NAMALWA (cell line): ENCODE data around the gene ACTR3C.

Source experiments
- DNase-seq: peaks from one replicate; pipeline ENCODE4 v3.0.0-alpha.2; 2015; ENCODE audit warnings: low spot score

Gene ACTR3C

DNA sequence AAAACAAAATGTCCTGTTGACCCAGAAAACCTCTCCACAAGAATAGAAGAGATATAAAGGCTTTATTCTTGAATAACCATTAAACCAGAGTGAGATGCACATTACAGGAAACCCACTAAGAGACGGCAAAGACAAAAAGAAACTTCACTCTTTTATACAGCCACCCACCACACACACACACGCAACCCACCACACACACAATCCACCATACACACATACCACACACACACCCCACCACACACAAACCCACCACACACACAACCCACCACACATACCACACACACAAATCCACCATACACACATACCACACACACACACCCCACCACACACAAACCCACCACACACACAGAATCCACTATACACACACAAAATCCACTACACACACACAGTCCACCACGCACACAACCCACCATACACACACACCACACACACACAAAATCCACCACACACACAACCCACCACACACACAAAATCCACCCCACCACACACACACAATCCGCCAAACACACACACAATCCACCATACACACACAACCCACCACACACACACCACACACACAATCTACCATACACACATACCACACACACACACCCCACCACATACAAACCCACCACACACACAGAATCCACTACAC, 35.8 kb upstream of the ACTR3C start:
- peak; percentile 36 for DNase-seq

DNA sequence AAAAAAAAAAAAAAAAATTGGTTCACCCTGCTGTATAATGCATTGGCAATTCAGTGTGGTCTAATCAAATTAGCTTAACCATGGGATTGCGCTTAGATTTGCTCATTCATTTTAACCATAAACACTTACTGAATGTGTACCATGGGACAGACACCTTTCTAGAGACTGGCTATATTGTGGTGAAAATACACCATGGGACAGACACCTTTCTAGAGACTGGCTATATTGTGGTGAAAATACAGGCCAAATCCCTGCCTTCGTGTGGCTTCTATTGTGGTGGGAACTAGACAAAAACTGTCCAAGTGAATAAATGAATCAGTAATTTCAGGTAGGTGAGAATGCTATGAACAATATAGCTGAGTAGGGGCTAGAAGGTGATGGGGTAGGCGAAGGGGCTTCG, 35.1 kb upstream of the ACTR3C start:
- DNase-seq = peak; percentile 27

DNA sequence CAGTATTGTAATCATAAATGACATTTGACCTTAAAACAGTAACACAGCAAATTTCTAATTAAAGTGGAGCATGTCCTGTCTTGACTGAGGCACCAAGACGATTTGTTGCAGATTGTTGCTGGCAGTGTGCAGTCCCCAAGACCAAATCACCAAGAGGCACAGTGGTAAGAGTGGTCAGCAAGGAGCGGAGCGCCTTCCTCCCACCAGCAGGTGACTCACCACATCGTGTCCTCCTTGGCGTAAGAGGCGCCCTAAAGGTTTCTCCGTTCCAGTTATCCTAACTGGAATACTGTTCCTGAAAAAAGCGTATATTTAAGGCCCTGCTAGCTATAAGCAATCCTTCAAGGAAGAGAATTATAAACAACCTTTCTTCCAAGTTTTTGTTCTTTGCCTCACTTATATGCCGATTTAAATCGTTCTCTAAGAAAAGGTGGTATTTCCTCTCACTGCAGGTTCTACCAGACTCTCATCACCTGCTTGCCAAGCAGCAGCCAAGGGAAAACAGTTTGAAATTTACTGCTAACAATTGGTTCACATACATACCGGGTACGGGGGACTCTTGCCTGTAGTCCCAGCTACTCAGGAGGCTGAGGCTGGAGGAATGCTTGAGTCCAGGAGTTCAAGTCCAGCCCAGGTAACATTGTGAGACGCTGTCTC, 34.6 kb upstream of the ACTR3C start:
- peak; percentile 42 for DNase-seq

DNA sequence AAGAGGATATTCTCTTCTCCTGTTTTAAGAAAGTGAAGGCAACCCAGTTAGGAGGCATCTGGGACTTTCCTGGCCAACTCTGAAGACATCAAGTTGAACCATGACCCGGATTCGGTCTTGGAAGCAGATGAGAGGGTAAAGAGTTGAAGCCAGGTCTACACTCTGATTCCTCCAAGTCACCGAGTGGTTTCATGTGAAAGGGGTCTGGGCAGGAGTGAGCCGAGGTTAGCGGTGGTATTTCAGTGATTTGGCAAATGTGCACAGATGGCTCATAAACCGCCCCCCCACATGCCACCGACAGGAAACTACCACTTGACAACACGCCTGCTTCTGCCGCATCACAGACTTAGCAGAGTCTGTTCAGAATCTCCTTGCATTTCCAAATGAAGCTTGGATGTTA, 33.9 kb upstream of the ACTR3C start:
- peak; percentile 92 for DNase-seq

DNA sequence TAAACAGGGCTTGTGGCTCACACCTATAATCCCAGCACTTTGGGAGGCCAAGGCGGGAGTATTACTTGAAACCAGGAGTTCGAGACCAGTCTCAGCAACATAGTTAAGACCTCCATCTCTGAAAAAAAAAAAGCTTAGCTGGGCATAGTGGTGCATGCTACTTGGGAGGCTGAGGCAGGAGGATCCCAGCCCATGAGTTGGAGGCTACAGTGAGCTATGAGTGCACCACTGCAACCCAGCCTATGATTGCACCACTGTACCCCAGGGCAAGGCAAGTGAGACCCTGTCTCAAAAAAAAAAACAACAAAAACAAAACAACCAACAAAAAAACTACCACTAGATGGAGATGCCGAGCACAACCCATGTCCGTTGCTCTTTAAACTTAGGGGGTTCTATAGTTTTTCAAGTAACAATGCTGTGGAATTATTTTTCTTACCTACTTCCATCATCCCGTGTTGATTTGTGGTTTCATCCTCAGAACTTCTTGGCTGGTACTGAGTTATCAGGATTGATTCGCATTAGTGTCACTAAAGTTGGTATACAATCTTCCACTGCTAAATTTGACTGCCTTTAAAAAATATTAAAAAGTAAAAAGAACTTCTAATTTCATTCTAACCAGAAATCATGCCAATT, 33.0 kb upstream of the ACTR3C start:
- DNase-seq = peak; percentile 91

DNA sequence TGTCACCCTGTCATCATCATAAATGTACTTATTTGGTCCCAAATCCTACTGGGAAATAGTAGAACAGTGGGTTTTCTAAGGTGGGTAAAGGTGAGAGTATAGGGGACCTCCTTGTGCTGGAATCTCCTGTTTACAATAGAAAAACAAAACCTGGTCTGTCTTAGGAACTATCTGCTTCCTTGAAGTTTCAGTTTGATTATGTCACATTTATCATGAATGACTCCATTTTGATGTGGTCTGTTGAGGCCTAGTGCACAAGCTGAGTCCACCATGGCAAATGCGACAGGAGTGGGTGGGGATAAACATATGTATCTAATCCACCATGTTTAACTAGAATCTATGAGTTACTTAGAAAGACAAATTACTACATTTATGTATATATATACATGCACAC, 32.3 kb upstream of the ACTR3C start:
- no peak for DNase-seq

DNA sequence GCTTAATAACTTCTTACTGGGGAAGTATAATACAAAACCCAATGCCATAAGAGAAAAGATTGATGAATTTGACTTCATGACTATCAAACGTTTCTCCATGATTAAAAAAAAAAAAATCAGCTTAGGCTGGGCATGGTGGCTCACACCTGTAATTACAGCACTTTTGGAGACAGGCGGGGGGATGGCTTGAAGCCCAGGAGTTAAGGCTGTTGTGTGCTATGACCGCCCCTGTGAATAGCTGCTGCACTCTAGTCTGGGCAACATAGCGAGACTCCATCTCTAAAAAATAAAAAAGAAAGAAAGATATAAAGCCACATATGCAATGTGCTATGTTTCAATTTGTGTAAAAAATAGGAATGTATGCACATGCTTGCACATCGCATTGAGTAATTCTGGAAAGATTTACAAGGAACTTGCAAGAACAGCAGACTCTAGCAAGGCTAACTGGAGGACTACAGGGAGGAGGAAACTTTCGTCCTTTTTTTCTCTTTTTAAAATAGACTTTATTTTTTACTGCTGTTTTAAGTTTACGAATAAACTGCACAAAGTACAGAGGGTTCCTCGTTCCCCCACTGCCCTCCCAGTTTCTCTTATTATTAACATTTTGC, 28.3 kb upstream of the ACTR3C start:
- DNase-seq = peak; percentile 37

DNA sequence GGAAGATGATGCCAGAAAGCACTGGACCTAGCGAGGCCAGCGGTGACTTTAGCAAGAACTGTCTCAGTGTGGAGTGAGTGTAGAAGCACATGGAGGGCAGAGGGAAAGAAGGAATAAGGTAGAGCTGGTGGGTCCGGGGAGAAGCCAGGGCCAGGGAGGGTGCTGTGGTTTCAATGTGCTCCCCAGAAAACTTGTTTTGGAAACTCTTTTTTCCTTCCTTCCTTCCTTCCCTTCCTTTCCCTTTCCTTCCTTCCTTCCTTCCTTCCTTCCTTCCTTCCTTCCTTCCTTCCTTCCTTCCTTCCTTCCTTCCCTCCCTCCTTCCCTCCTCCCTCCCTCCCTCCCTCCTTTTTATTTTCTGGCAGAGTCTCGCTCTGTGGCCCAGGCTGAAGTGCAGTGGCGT, 23.6 kb upstream of the ACTR3C start:
- no peak for DNase-seq

DNA sequence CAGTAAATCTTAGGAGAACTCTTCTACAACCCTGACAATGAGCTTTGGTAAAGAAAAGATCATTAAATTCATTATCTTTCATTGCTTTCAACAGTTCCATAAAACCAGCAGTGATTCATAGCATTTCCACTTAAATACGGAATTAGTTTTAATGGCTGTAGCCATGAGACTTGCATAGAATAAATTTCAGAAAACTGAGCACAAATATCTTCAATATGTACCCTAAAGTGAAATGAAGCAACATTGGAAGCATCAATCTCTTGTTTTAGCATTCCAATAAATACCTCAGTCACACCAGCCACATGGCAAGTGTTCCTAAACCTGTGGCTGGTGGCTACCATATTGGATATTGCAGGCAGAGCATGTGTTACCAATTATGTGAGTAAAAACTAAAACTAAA, 21.7 kb upstream of the ACTR3C start:
- no peak for DNase-seq

DNA sequence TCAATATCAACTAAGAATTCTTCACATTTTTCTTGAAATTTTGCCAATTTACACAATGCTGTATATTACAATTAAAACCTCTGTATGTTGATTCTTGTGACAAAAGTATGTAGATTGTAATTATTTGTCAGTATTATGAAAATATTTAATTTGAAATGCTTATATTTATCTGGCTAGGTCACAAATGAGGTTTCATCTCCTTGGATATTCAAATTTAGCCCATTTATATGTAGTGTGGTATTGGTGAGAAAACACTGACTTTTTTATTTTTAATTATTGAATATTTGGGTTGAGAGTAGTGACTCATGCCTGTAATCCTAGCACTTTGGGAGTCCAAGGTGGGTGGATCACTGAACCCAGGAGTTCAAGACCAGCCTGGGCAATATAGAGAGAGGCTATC, 21.0 kb upstream of the ACTR3C start:
- no peak for DNase-seq

DNA sequence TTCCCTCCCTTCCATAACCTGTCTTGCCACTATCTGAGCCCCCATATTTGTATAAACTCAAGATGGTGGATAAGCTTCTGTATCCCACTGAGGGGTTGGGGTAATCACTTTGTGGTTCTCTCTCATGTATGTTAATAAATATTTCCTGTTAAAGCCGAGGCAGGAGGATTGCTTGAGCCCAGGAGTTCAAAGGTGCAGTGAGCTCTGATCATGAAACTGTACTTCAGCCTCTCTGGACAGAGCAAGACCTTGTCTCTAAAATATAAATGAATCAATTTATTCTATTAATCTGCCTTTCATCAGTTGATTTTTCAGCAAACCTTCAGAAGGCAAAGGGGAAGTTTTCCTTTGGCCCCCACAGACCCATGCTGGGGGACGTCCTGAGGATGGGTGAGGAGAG, 19.9 kb upstream of the ACTR3C start:
- no peak for DNase-seq

DNA sequence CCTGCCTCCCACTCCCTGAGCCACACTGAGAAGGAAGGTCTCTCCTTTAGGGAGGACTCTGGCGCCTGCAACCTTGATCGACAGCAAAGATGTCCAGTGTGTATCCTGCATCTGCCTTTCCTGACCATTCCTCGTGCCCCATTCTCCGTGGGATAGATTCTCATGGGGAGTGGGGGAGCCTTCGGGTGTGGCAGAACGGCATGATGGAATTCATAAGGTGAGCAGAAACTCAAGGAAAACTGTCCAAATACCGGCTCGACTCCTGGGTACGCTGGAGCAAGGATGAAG, 18.7 kb upstream of the ACTR3C start:
- no peak for DNase-seq

DNA sequence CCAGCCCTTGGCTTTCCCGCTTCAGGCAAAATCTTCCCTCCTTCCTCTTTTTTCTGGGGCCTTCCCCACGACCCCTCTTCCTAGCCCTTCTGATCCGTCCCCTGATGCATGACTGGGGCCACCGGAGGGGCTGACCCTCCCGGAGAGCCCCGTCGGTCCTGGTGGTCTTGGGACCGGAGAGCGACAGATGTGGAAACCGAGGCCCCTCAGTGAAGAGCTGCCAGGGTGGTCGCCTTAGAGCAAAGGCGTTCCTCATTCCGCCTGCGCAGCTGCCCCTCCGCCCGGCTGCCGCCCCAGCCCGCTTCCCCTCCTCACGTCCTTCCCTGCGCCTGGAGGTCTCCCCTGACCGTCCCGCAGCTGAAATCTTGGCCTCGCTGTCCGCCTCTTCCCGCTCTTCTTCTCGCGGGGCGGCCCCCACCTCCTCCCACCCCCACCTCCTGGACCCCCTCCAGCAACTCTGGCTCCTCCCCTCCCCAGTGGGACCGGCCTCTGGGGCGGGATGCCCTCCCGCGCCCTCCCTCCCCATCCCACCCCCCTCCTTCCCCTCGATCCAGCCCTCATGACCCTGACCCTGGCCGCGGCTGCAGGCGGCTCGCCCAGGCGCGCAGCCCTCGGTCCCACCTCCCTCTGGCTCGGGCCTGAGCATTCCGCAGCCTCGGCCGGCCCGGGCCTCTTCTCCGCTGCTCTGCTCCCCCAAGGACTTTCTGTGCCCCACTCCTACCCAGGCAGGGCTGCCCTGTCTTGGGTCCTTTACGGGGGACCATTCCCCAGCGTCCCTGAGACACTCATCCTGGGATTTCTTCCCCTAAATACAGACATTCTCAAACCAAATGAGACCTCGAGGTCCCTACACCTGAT, 18.1 kb upstream of the ACTR3C start, which contains the start of gene RARRES2:
Gene RARRES2 (minus strand): TSS at position 367 of the 858 bp plus-strand sequence. CDS start 1,020 bp downstream, outside the sequence.
- DNase-seq = no peak

DNA sequence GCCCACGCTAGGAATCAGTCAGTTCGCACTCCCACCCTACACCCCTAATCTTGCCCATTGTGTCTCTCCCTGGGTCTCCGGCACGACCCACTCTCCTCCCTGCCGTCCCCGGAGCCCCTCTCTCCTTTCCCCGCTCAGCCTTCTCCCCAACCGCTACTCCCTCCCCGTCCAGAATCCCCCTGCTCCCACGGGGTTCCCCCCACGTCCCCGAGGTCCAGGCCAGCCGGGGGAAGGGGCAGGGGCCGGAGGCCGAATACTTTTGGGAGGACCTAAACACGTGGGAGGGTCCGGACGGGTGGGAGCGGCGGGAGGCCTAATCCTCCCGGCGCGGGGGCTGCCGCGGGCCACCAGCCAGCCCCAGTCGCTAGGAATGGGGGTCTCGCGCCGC, 17.5 kb upstream of the ACTR3C start:
- no peak for DNase-seq

DNA sequence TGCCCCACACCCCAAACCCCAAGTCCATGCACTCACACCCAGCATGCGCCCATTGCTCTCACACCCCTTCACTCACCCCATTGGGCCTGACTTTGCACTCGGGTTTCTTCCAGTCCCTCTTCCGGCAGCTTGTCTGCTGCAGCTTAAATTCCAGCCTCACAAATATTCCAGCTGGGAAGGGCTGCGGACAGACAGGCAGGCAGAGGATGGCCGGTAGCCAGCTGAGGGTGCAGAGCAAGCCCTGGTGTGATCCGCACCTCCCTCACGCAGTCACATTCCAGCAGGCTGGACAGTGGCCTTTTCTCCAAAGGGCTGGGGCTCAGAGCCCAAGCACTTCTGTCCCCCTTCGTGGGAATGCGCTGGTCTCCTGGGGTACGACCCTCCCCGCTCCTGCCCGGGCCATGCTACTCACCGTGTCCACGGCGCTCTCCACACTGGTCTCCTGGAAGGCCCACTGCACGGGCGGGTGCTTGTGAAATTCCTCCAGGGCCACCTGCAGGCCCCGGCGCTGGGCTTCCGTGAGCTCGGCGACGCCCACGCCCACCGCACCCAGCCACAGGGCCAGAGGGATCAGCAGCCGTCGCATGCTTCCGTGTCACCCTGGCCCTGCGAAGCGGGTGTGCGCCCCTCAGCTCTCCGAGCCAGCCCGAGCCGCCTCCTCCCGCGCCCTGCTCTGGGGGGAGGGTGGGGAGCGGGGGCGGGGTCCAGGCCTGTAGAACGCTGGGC, 16.8 kb upstream of the ACTR3C start:
- no peak for DNase-seq

DNA sequence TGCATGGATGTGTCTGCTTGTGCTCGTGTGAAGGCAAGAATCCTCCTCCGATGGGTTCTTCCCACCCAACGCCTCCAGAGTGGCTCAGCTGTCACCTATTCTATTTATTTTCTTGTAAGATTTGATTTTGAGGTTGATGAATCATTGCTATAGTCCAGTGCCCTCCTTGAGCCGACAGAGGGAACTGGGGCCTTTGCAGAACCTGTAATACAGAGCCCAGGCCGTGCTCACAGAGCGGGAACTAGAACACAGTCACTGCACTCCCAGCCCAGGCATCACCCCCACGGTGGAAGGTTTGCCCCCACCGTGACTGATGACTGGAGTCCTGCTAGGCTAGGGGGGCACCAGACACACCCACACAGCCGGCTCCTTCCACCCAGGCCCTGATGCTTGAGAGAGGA, 16.1 kb upstream of the ACTR3C start:
- DNase-seq = no peak

DNA sequence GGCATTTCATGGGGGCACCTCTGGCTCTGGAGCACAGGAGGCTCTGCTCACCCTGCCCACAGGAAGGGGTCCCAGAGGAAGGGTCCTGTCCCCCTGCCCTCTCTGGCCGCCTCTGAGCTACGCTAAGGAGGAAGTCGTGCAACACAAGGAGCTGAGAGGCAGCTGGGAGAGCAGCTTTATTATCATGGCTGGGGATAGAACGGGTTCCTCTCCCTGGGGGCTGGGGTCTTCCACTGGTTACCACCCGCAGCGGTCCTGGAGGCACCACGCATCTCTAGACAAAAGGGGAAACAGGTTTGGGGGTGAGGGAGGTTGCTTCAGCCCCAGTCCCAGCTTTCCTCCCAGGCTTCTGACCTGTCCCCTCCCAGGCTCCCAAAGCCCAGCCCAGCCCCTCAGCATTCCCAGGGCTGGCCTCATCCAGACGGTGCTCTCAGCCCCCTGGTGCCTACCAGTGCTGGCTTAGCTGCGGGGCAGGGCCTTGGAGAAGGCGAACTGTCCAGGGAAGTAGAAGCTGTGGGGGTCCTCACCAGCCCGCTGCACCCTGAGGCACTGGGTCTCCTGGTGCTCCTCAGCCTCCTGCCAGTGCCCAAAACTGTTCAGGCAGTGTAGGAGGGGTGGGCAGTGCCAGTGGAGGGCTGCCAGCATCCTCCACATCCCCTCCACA, 15.0 kb upstream of the ACTR3C start:
- no peak for DNase-seq

DNA sequence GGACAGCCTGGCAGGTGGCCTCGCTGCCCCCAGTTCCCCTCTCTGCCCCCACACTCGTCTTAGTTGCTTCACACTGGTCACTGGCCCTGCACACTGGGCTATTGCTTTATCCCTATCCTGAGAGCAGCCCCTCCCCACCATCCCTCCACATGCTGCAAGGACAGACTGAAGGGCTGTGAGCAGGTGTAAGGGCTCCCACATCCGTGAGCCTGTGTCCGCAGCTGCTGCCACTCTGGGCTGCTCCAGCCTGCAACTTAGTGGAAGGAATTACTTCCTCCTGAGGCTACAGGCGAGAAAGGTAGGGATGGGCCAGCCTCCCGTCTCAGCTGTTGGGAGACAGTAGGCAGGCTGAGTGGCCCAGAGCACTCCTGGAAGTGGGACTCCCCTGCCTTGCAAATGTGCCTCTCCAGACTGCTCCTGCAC, 14.3 kb upstream of the ACTR3C start:
- no peak for DNase-seq

DNA sequence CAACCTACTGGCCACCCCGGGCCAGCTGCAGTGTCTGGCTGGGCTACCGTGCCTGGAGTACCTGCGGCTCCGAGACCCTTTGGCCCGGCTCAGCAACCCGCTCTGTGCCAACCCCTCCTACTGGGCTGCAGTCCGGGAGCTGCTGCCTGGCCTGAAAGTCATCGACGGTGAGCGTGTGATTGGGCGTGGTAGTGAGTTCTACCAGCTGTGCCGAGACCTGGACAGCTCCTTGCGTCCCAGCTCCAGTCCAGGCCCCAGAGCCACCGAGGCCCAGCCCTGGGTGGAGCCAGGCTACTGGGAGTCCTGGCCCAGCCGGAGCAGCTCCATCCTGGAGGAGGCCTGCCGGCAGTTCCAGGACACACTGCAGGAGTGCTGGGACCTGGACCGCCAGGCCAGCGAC, 13.8 kb upstream of the ACTR3C start:
- no peak for DNase-seq

DNA sequence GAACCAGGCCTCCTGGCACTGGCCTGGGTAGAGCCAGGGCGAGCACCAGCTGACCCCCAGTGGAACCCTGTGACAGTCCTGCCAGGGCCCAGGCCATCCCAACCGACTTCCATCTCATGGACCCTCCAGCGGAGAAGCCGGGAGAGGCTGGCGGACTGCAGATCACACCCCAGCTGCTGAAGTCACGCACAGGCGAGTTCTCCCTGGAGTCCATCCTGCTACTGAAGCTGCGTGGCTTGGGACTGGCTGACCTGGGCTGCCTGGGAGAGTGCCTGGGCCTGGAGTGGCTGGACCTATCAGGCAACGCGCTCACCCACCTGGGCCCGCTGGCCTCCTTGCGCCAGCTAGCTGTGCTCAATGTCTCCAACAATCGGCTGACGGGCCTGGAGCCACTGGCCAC, 13.4 kb upstream of the ACTR3C start:
- DNase-seq = no peak

DNA sequence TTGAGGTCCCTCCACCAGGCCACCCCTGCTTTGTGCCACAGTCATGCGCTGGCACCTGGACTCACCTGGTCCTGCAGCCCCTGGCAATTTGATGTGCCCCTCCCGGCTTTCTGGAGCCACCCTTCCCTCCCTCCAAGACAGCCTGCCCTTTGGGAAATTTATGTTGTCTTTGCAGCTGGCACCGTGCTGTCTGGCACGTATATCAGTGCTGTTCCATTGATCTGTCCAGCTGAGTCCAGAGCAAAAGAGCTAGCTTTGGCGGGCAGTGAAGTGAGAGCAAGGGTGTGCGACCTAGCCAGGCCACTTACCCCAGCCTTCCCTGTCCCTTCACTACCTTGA, 12.4 kb upstream of the ACTR3C start:
- no peak for DNase-seq
